Mammary epithelial cell (primary cell): ENCODE measurements around the gene DRG1.

Experiments
- CTCF ChIP-seq, 2 donors: IDR thresholded peaks in 1 of 2; conservative IDR thresholded peaks in 1 of 2; 2 replicates each; pipeline ENCODE4 v1.5.1; 2011 to 2012; ENCODE audit warnings: inconsistent platforms in 2 of 2, low read length in 2 of 2, mild to moderate bottlenecking in 2 of 2, control low read depth in 1 of 2, low read depth in 1 of 2; ENCODE audit not compliant: insufficient read depth in 1 of 2; ENCODE audit errors: extremely low read depth in 1 of 2
- EZH2 ChIP-seq: IDR thresholded peaks from 2 replicates; pipeline ENCODE4 v1.6.1; 2012; ENCODE audit warnings: low read length, inconsistent platforms, borderline replicate concordance

DNA sequence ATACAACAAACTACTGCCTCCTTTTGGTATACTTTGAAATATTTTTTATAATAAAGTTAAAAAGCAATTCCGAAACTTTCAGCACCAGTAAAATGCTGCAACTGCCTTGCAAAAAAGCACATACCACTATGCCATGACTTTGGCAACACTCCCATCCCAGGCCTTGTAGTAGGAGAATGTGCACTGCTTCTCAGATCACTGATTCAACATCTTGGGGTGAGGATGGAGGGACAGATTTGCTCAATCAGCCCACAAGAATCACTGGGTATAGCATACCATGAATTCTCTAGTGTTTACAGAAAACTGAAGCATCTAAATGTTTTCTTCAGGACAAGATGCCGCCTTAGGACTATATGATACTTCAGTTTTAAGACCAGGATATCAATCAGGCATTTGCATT, 75.3 kb downstream of the DRG1 start:
- no peak for TF ChIP-seq CTCF (conservative IDR thresholded peaks at IDR 0.05 in 1 of 2, IDR thresholded peaks at IDR 0.05 in 1 of 2; ENCODE audit: extremely low read depth in 1 of 2, insufficient read depth in 1 of 2, low read depth in 1 of 2, low read length in 2 of 2)
- TF ChIP-seq EZH2: no peak
